ENCODE measurements around the gene NUP93.
A peak's percentile ranks its signal among the peaks of the same experiment; 100 is the strongest.

Gene NUP93

DNA sequence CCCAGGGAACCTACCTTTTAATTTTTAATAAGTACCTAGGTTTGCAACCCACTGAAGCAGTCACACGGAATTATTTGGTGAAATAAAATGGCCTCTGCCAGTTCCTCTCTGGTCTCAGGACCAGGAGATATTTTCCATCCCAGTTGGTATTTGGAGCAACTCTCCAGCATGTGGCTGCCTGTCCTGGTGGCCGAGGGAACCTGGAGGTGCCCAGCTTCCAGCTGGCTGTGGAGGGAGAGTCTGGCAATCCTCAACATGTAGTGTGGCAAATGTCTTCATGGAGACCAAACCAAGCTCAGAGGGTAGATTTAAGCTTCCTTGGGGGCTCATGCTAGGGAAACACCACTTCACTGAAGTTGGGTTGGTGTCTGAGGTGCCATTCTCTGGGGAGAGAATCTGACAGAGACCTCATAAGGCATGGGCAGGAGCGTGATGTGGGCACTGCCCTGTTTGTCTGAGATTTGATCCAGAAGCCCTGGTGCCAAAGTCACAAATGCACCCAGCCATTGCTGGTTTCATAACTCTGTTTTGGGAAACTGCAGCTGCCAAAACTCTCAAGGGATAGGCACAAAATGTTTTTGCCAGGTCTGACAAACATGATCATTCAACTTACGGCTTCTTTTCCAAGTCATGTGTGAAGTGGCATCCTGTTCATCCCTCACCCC is 44.9 kb upstream of the NUP93 start:
- H3K4me3 ChIP-seq (replicated peaks; ENCODE audit: low read depth, low read length): no peak overlapping the region
- DNase-seq (ENCODE audit: low read depth): no peak
- TF ChIP-seq CTCF (IDR thresholded peaks at IDR 0.05; ENCODE audit: low read length, missing control alignments): no peak

- no peak overlapping the region for H3K4me3 ChIP-seq (replicated peaks; ENCODE audit: low read depth, low read length)
- DNase-seq (ENCODE audit: low read depth): no peak
- no peak for TF ChIP-seq CTCF (IDR thresholded peaks at IDR 0.05; ENCODE audit: low read length, missing control alignments)
These were observed 43.2 kb upstream of the NUP93 start for GRCh38 chr16:56686758-56687157.

DNA sequence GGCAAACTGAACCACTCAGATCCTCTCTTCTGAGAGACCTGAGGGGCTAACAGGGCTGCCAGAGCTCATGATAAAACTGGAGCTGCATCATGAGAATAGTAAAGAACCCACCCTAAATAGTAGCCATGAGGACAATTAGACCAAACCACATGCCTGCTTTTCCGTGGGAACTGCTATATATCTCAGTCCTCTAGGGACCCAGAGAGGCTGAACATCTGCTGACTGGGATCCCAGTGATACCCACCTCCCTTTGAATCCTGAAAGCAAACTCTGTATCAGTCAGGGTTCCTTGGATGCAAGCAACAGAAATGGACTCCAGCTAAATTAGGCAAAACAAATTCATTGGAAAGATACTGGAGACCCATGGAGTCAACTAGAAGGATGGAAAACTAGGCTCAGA is 41.2 kb upstream of the NUP93 start:
- TF ChIP-seq CTCF (IDR thresholded peaks at IDR 0.05; ENCODE audit: low read length, missing control alignments): no peak
- no peak overlapping the region for H3K4me3 ChIP-seq (replicated peaks; ENCODE audit: low read depth, low read length)
- no peak for DNase-seq (ENCODE audit: low read depth)

GRCh38 chr16:56689171-56689570 is 40.8 kb upstream of the NUP93 start:
- no peak overlapping the region for H3K4me3 ChIP-seq (replicated peaks; ENCODE audit: low read depth, low read length)
- no peak for DNase-seq (ENCODE audit: low read depth)
- no peak for TF ChIP-seq CTCF (IDR thresholded peaks at IDR 0.05; ENCODE audit: low read length, missing control alignments)

DNA sequence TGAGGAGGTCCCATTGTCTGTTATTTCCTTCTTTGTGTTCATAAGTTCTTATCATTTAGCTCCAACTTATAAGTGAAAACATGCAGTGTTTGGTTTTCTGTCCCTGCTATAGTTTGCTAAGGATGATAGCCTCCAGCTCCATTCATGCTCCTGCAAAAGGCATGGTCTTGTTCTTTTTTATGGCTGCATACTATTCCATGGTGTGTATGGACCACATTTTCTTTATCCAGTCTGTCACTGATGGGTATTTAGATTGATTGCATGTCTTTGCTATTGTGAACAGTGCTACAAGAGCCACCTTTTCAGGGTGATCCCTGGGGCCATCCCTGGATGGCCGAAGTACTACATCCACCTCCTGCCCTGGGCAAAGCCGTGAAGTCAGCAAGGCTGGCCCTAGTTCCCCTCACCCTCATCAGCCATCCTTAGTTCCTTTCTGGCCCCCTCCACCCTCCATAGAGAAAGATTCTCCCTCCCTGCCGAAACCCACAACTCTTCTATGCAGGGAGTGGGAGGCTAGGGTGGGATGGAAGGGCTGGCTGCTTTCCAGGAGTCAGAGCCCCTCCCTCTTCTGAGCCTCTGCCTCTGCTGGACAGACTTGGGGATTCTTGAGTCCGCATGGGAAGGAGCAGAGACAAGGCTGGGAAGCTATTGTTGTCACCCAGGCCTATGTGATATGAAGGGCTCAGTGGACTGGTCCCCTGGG is 39.4 kb upstream of the NUP93 start:
- no peak overlapping the region for H3K4me3 ChIP-seq (replicated peaks; ENCODE audit: low read depth, low read length)
- no peak for TF ChIP-seq CTCF (IDR thresholded peaks at IDR 0.05; ENCODE audit: low read length, missing control alignments)
- DNase-seq (ENCODE audit: low read depth): no peak

GRCh38 chr16:56691885-56692284 is 38.0 kb upstream of the NUP93 start:
- no peak overlapping the region for H3K4me3 ChIP-seq (replicated peaks; ENCODE audit: low read depth, low read length)
- DNase-seq (ENCODE audit: low read depth): peak; percentile 32
- no peak for TF ChIP-seq CTCF (IDR thresholded peaks at IDR 0.05; ENCODE audit: low read length, missing control alignments)

DNA sequence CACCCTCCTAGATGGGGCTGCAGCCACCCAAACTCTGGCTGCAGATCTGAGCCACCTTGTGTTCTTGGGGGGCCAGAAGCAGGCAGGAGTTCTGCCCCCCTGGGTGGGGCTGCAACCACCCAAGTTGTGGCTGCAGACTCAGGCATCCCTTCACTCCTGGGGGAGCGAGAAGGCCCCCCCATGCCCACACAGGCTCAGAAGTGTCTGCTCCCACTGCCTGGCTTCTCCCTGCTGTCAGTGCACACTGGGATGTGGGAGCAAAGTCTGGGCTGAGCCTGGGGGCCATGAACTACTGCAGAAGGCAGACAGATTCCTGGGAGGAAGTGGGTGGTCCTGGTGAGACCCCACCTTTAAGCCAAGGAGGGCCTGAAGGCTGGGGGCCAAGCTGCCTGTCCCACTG is 34.7 kb upstream of the NUP93 start:
- no peak for TF ChIP-seq CTCF (IDR thresholded peaks at IDR 0.05; ENCODE audit: low read length, missing control alignments)
- no peak for DNase-seq (ENCODE audit: low read depth)
- H3K4me3 ChIP-seq (replicated peaks; ENCODE audit: low read depth, low read length): no peak overlapping the region
